ENCODE data around the gene CDC25A. TPM values are rescaled to one million over a fixed set of nuclear protein-coding genes. Genes with fewer than 3 reads are reported as not detected.

CDC25A gene
- total RNA-seq (1 to 10 TPM in 1 of 6 donors, under 1 TPM in 5; 0.32 to 1.1 (median 0.79) TPM), polyA plus RNA-seq (under 1 TPM; 0.28 to 0.30 TPM)

GRCh38 chr3:48188266-48189201 is at the start of gene CDC25A:
Gene CDC25A, minus strand, starts transcription at chr3:48188417. Its CDS starts 470 bp downstream, at chr3:48187947.
- peaks cover 0 to 7% (median 0%) of the 10 kb centered on the region in 3 donors for H3K4me1 ChIP-seq
- TF ChIP-seq CTCF (IDR thresholded peaks at IDR 0.05) = no peak
- FAIRE-seq = peak; percentile 70

GRCh38 chr3:48236531-48236930 is 48.3 kb upstream of the CDC25A start:
- peaks cover 0 to 9% (median 8%) of the 10 kb centered on the region in 3 donors for H3K4me1 ChIP-seq
- H3K27ac ChIP-seq = no peak overlapping the region
- WGBS, 2 donors = 60 to 77% methylated on average over 1 of the region's 1 CpG
- H3K4me3 ChIP-seq = no peak overlapping the region
- no peaks in the 10 kb centered on the region for H3K36me3 ChIP-seq
- no peak for TF ChIP-seq CTCF (IDR thresholded peaks at IDR 0.05)
- intact Hi-C loops (cut with DNase I) = no loop called here
- no peaks in the 10 kb centered on the region for H3K27me3 ChIP-seq
- no peak for ATAC-seq
- DNase-seq = peak in 1 of 6 donors; percentile 5
- no peak for FAIRE-seq
- no peaks in the 10 kb centered on the region for H3K9me3 ChIP-seq

More at GRCh38 chr3:48188266-48189201, at the start of gene CDC25A:
- intact Hi-C loops (cut with DNase I) = no loop called here
- peak; percentile 95 to 99 (median 98) for ATAC-seq
- H3K9me3 ChIP-seq = no peaks in the 10 kb centered on the region
- 8 to 9% methylated on average over 44 of the region's 44 CpGs for WGBS, 2 donors
- no peaks in the 10 kb centered on the region for H3K27me3 ChIP-seq
- H3K27ac ChIP-seq = peak within 1 kb of the TSS in 2 of 4 donors; percentile 23 to 35
- H3K4me3 ChIP-seq = peak within 1 kb of the TSS; percentile 48 to 81 (median 73)
- no peaks in the 10 kb centered on the region for H3K36me3 ChIP-seq
- DNase-seq = peak; percentile 89 to 98 (median 98)

GRCh38 chr3:48233542-48233941 is 45.3 kb upstream of the CDC25A start:
- Histone ChIP-seq H3K4me3 (no peak overlapping the region), H3K4me1 (peaks cover 0 to 10% (median 9%) of the 10 kb centered on the region in 3 donors), H3K36me3 (no peaks in the 10 kb centered on the region), H3K27ac (no peak overlapping the region), H3K9me3 (no peaks in the 10 kb centered on the region), H3K27me3 (no peaks in the 10 kb centered on the region)
- no peak for FAIRE-seq
- no peak for TF ChIP-seq CTCF (IDR thresholded peaks at IDR 0.05)
- intact Hi-C loops (cut with DNase I) = no loop called here
- no peak for ATAC-seq
- 43 to 52% methylated on average over 2 of the region's 2 CpGs for WGBS, 2 donors
- DNase-seq = no peak

GRCh38 chr3:48232734-48233133 is 44.5 kb upstream of the CDC25A start:
- peaks cover 0 to 10% (median 9%) of the 10 kb centered on the region in 3 donors for H3K4me1 ChIP-seq
- TF ChIP-seq CTCF (IDR thresholded peaks at IDR 0.05) = peak; percentile 18 to 45 (median 28)
- peak overlapping the region in 1 of 4 donors; percentile 20 for H3K4me3 ChIP-seq
- no peaks in the 10 kb centered on the region for H3K9me3 ChIP-seq
- peak overlapping the region; percentile 23 to 62 (median 46) for H3K27ac ChIP-seq
- 14 to 17% methylated on average over 6 of the region's 6 CpGs for WGBS, 2 donors
- H3K36me3 ChIP-seq = no peaks in the 10 kb centered on the region
- FAIRE-seq (no peak), ATAC-seq (peak; percentile 93 to 99 (median 98)), DNase-seq (peak; percentile 72 to 90 (median 78))
- intact Hi-C loops (cut with DNase I) = no loop called here
- H3K27me3 ChIP-seq = no peaks in the 10 kb centered on the region
